Lower leg skin (tissue), 3 donors: Measurements from ENCODE around the gene TMX2.

ENCODE experiments used
- CTCF ChIP-seq, 3 donors: fragments of 450-650 bp; IDR thresholded peaks; one replicate each; pipeline ENCODE4 v1.5.1; 2016; ENCODE audit warnings: antibody characterized with exemption in 3 of 3, mild to moderate bottlenecking in 3 of 3, moderate library complexity in 2 of 3
- POLR2A ChIP-seq, 2 donors: fragments of 450-650 bp; IDR thresholded peaks; one replicate each; pipeline ENCODE4 v1.6.1; 2016 to 2017; ENCODE audit warnings: antibody characterized with exemption in 2 of 2, mild to moderate bottlenecking in 1 of 2, moderate library complexity in 1 of 2

- TF ChIP-seq CTCF (IDR thresholded peaks at IDR 0.05) (no peak), POLR2A (IDR thresholded peaks at IDR 0.05) (no peak)
These were observed 59.0 kb downstream of the TMX2 start for GRCh38 chr11:57771365-57771764.
